WTC11 (cell line): ENCODE results near the gene SKP2.

Experiments used
- ATF2 ChIP-seq: sonication (generic); formaldehyde crosslinking; IDR thresholded peaks from 2 replicates; pipeline ENCODE4 v1.8.1; 2022; ENCODE audit warnings: low read depth, missing genetic modification reagents, borderline replicate concordance
- CREB1 ChIP-seq: sonication (generic); formaldehyde crosslinking; IDR thresholded peaks from 2 replicates; pipeline ENCODE4 v1.8.0; 2023; ENCODE audit warnings: mild to moderate bottlenecking, missing genetic modification reagents
- ESRRA ChIP-seq: sonication (generic); formaldehyde crosslinking; IDR thresholded peaks from 2 replicates; pipeline ENCODE4 v1.8.1; 2022; ENCODE audit warnings: mild to moderate bottlenecking, missing genetic modification reagents, borderline replicate concordance
- ZNF219 ChIP-seq: sonication (generic); formaldehyde crosslinking; IDR thresholded peaks from 2 replicates; pipeline ENCODE4 v1.8.0; 2023; ENCODE audit warnings: missing genetic modification reagents, mild to moderate bottlenecking, borderline replicate concordance

GRCh38 chr5:36199620-36200019, 47.7 kb downstream of the SKP2 start:
- TF ChIP-seq ZNF219 (CRISPR knock-in tag) (no peak), ATF2 (CRISPR knock-in tag) (no peak), ESRRA (no peak), CREB1 (no peak)
